NCI-H446 (cell line): Measurements from ENCODE around the gene PWWP2A.
"Not testable (repeated sequence)": the region's sequence is repeated elsewhere in the genome, so short reads cannot be mapped to it uniquely, and the experiment has no call there.

ENCODE experiments used
- DNase-seq, 2 experiments: peaks; one replicate each; lab custom pipeline; 2025; lab: John Stamatoyannopoulos, UW

PWWP2A gene

DNA sequence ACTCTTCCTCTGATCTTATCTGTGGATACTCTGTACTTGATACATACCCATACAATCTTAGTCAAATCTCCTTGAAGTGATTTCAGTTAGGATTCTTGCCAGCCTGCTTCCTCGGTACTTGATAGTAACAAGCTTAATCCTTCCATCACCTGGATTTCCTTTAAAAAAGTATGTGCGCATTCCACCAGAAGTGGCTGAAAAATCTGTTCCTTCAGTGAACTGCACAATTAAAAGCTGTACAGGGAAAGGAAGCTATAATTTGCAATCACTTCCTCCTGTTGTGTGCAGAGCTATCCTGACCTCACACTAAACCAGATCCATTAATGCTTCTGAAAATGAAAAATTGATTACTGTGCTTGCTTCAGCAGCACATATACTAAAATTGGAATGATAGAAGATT, 47.3 kb downstream of the PWWP2A start:
- DNase-seq = no peak

DNA sequence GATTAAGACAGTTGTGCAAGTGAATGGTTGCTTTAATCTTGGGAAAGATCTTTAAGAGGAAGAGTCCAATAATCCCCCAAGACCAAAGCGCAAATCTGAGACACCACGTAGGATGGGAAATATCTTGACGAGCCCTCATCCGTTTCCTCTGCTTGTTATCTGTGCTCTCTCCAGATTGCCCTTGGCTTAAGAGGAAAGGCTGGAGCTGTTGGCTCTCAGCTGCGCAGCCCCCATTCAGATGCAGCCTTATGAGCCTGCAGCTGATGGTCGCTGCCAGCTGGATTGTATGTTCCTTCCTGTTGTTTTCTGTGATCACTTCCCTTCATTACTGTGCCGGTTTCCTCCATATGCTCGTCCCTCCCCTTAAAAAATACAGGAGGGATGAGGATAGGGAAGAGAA, 47.7 kb downstream of the PWWP2A start:
- no peak for DNase-seq

DNA sequence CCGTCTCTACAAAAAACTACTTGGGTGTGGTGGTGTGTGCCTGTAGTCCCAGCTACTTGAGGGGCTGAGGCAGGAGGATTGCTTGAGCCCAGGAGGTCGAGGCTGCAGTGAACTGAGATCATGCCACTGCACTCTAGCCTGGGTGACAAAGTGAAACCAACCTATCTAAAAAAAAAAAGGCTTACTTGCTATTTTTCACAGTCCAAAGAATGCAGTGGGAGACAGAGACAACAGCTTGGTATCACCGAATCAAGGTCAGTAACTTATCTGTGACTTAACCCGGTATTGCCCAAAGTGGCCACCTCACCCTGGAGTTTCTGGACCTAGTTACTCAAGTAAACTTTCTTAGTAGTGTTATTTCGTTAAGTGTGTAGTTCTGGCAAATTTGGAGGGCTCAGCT, 50.1 kb downstream of the PWWP2A start:
- not testable (repeated sequence) for DNase-seq

- DNase-seq = no peak
Observed at GRCh38 chr5:160064995-160065614, 54.1 kb downstream of the PWWP2A start.

- DNase-seq = no peak
Observed at GRCh38 chr5:160064417-160064810, 54.8 kb downstream of the PWWP2A start.

- DNase-seq = no peak
Observed at GRCh38 chr5:160061770-160062169, 57.5 kb downstream of the PWWP2A start.

DNA sequence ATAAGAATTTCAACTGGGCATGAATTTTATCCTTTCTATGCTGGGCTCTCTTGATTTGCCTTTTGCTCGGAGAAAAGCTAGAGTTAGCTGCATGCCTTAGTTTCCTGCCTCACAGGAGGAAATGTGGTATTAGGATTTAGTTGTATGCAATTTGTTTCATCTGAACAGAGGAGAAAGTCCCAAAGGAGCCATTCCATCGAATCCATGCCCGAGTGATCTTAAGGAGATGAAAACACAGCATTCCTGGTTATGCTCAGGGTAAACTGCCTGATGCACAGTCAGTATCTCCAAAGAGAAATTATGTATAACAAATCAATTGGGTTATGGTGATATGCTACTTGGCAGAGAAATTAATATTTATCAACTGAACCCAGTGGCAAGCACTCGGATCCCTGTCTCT, 59.2 kb downstream of the PWWP2A start:
- DNase-seq = no peak

DNA sequence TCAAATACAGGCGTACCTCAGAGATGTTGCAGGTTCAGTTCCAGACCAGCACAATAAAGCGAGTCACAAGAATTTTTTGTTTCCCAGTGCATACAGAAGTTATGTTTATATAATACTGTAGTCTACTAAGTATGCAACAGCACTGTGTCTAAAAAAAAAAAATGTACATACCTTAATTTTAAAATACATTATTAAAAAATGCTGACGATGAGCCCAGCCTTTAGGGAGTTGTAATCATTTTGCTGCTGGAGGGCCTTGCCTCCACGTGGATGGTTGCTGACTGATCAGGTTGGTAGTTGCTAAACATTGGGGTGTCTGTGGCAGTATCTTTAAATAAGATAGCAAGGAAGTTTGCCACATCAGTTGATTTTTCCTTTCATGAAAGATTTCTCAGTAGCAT, 62.0 kb downstream of the PWWP2A start:
- DNase-seq = no peak

GRCh38 chr5:160054831-160055230, 64.4 kb downstream of the PWWP2A start:
- DNase-seq = no peak

DNA sequence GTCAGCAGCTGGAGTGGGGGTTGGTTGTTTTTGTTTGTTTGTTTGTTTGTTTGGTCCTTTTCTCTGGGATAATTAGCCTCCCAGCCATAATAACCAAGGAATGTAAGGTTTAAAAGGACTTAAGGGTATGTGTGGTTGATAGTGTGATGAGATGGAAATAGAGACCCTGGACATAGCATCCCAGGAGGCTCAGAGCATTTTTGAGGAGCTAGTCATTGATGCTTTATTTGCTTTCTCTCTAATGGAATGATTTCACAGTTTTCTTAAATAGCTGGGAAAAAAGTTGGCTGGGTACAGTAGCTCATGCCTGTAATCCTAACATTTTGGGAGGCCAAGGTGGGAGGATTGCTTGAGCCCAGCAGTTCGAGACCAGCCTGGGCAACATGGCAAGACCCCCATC, 65.2 kb downstream of the PWWP2A start:
- no peak for DNase-seq

DNA sequence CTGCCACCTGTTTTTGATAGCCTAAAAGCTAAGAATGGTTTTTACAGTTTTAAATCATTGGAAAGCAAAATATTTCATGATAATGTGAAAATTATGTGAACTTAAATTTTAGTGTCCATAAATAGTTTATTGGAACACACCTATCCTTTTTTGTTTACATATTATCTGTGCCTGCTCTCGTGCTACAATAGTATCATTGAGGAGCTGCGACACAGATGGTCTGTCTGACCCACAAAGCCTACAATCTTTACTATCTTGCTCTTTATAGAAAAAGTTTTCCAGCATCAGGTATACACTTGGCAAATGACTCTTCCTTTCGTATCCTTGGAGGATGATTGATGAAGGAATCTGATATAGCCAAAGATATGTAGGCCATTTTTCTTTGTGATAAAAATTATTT, 70.2 kb downstream of the PWWP2A start:
- DNase-seq = no peak

GRCh38 chr5:160048131-160048530, 71.1 kb downstream of the PWWP2A start:
- DNase-seq = no peak

- no peak for DNase-seq
Observed at GRCh38 chr5:160047423-160047822, 71.8 kb downstream of the PWWP2A start.

GRCh38 chr5:160044967-160045366, 74.3 kb downstream of the PWWP2A start:
- DNase-seq = no peak

DNA sequence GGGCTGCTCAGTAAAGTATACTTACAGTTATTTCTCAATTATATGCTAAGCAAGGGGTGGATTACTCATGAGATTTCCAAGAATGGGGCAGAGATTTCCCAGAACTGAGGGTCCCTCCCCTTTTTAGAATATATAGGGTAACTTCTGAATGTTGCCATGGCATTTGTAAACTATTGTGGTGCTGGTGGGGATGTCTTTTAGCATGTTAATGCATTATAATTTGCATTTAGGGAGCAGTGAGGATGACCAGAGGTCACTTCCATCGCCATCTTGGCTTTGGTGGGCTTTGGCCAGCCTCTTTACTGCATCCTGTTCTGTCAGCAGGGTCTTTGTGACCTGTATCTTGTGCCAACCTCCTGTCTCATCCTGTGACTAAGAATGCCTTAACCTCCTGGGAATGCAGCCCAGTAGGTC, 74.9 kb downstream of the PWWP2A start:
- DNase-seq = no peak

DNA sequence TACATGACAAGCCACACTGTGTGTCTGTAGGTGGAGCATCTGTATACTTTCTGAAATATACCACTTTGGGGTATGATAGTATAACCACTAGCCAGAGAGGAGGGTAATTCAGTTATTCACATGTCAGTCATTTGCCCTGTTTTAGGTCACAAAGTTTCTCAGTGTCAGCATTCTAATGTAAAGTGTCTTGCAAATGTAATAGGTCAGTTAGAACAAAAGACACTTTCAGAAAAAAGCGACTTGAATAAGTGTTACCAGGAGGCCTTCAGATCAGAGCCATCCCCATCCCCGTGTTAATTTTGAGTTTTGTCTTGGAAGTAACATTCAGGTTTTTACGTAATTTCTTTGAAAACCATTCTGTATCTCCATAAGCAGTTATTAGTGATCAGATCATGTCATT, 76.6 kb downstream of the PWWP2A start:
- DNase-seq = no peak
